ENCODE data around the gene RAD51B. TPM values are rescaled to one million over a fixed set of nuclear protein-coding genes. Genes with fewer than 3 reads are reported as not detected.

RAD51B gene
- total RNA-seq, 1 donor, result 22.4 TPM

DNA sequence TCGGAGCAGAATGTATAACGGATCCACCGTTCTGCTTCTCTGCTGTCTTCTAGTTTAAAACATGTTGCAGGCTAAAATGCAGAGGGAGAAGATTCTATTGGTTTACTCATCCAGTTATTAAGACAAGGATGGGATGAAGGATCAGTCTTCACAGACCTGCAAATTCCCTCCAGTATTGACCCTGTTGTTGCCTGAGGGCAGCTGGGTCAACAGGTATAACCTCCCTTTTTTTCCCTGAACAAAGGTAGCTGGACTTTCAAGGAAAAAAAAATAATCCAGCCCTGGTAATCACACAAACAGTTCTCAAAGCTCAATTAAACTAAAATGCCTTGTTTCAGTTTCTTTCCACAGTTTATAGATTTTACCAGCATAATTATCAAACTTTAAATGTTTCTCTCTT is 492.7 kb downstream of the RAD51B start:
- no peak for DNase-seq (ENCODE audit: low read depth in 2 of 3, low spot score in 2 of 3)

DNA sequence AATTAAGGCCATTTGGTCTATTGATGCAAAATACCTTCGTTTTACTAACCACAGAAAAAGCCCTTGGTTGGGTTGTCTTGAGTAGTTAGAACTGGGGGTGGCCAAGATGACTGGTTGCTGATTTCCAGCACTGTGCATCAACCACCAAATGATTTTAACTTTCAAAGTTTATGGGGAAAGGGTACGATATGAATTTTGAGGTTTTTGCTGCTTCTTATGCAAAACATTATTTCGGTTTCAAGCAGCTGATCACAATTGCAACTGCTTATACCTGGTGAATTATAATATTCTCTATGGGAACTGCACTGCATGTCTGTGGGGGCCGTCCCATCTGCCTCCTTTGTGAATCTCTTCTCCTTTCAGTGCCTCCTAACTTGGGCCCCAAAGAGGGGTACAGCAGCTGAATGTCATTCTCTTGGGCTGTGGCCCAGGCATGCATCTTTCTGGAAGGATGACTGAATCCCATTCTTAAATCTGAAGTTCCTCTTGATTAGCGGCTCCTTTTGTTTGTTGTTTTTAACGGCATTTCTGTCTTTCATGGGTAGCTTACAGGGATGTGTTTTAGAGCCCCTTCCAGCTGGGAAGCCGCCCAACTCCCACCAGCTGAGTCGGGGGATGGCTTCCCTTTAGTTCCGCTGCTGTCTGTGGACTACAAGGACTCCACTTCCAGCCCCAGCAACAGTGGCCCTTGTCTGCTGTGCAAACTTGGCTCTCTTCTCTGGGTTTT is 493.5 kb downstream of the RAD51B start:
- no peak for DNase-seq (ENCODE audit: low read depth in 2 of 3, low spot score in 2 of 3)

DNA sequence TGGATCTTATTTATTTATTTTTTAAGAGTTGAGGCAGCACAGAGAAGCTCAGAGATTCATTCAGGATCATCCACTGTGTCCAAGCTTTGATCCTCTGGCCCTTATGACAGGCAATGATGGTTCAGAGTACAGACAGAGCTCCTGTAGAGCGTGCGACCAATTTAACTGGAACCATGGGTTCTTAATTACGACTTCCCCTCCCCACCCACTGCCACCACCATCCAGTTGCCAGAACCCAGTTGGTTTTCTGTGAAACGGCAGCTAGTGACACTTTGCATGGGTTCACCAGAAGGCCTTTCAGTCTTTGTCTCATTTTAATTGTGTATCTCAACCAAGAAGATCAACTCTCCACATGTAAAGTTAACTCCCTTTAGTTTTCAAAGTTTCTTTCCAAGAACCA is 495.1 kb downstream of the RAD51B start:
- DNase-seq (ENCODE audit: low read depth in 2 of 3, low spot score in 2 of 3), result no peak

DNA sequence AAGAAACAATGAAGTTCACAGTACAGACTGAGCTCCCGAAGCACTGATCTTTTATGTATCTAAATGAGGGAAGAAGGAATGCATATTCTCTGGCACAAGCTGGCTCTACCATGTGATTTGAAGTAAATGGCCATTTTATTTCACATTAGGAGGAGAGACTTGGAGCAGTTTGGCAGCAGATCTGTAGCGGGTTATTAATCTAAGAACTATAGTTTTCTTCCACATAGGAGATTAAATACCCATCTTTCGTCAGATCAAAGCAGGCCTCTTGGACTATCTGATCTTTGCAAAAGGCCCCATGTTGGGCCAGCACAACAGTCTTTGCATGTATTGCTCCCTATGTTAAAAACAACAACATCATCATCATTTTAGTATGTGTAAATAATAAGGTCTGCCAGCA is 495.5 kb downstream of the RAD51B start:
- DNase-seq (ENCODE audit: low read depth in 2 of 3, low spot score in 2 of 3), result no peak

DNA sequence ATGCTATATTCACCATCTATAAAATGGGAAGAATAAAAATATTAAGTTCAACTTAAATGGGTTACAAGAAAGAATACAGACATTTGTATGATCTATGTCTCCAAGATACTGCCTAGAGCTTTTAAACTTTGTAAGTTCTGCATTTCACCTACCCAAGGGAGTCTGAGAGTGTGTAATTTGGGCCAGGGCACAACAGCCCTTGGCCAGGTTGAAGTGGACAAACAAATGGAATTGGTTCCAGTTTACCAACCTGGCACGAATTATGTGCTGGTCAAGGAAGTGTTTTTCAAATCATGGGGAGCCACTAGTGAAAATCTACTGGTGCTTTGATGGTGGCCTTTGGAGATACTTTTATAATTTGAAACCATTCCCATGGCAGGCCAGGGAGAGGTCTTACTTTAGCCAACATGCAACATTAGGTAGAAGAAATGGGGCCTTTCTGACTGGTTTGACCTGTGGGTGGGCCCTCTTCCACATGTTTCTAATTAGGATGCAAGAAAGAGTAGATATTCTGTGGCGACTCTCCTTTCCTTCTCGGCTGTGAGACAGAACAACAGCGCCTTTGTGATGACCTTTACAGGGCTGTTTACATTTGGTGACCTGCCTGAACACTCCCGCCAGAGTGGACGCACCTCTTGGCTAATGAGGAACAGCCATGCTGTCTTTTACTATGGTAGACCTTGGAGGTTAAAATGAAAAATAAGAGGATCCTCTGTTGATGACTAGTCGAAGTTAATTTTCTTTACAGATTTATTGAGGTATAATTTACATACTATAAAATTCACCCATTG is 496.7 kb downstream of the RAD51B start:
- no peak for DNase-seq (ENCODE audit: low read depth in 2 of 3, low spot score in 2 of 3)

DNA sequence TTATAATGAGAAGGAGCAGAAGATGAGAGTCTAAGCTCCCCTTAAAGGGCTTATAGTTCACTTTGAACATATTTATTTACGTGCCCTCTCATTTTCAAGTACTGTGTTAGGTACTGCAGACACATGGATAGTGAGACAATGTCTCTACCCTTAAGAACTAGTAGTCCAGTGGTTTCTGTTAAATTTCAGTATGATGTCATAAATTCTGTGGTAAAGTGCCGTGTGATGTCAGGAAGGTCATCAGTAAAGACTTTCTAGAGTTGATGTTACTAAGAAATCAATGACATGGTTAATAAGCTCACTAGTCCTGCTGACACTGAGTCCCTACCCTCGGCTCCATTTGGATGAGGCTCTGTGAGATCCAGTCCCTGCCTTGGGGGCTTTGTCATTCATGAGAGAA is 497.7 kb downstream of the RAD51B start:
- no peak for DNase-seq (ENCODE audit: low read depth in 2 of 3, low spot score in 2 of 3)

DNA sequence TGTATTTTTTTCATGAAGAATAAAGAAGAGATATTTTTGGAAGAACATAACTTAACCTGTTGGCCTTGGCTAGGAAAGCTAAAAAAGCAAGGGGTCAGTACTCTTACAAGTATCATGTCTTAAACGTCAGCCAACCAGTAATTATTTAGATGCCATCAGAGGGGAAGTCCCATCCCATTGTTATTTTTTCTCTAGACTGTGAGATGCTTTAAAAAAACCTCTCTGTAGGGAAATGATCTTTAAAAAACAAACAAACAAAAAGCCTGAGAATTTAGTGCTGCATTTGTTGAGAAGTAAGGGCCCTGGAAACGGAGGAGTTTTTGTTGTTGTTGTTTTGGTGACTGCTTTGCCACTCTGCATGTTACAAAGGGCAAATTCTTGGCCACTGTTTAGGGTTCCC is 499.2 kb downstream of the RAD51B start:
- DNase-seq (ENCODE audit: low read depth in 2 of 3, low spot score in 2 of 3), result no peak

DNA sequence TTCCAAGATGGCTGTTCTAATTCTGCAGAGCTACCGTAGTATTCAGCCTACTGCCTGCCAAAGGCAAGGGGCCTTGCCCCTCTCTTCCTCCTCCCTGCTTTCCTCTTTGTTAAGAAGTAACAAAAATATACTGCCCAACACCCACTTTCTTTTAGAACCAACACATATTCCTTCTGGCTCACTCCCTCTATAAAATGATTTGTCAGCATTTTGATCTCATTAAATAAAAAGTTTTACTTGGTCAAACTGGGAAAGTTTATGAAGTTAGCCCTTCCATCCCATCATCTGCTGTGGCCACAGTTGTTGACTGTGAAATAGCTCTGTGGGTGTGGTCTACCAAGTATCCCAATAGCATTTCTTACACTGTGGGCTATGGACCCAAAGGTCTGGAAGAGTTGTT is 500.9 kb downstream of the RAD51B start:
- no peak for DNase-seq (ENCODE audit: low read depth in 2 of 3, low spot score in 2 of 3)

DNA sequence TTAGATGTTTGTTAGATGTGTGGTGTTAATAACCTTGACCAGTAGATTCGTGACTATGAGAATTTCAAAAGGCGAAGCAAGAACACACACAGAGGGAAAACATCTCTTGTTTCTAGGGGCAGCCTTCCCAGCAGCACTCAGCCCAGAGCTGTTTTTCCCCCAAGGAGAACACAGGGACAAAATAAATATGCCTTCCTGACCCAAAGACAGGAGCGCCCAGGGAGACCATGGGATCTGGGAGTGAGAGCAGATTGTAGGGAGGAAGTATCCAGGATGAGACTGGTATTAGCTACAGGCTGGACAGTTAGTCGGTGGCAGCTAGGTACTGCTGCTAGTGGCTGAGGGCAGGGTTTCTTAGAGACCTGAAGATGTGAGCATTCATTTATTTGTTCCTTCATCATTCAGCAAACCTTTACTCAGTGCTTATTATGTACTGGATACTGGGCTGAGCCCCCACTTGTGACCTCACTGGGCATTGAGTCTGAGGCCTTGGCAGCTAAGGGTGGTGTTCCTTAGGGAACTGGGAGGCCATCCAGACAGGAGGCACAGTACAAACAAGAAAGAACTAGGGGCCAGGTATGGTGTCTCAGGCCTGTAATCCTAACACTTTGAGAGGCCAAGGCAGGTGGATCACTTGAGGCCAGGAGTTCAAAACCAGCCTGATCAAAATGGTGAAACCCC is 503.5 kb downstream of the RAD51B start:
- no peak for DNase-seq (ENCODE audit: low read depth in 2 of 3, low spot score in 2 of 3)

DNA sequence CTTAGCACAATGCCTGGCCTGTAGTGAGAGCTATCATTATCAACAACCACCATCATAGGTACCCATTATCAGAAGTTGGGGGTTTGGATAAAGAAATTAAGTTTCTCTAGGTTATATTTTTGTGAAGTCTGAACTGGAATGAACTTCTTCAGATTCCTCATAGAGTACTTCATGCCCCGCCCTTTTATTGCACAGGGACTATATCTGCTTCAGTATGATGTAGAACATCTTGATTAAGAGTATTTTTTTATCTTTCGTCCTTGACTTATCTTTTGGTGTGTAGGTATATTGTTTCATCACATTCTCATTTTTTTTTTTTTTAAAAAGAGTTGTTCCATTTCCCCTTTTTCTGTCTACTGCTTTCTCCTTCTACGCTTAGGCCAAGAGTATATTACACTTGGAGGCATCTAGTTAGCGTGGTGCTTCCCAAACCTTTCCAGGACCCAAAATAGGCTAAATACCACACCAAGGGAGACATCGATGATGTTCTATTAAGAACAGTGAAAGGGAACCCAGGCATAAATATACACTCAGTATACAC is 505.8 kb downstream of the RAD51B start:
- no peak for DNase-seq (ENCODE audit: low read depth in 2 of 3, low spot score in 2 of 3)

DNA sequence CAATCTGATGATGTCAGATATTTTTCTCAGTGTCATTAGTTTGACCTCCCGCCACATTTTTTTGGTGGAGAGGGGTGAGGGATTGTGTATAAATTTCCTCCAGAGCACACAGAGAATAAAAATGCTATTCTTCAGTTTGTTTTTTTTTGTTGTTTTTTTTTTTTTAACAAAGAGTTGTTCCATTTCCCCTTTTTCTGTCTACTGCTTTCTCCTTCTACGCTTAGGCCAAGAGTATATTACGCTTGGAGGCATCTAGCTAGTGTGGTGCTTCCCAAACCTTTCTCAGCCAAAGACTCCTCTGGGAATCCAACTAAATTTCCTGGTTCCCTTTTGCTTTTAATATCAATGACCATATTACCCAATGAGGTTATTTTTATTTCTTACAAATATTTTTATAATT is 507.7 kb downstream of the RAD51B start:
- no peak for DNase-seq (ENCODE audit: low read depth in 2 of 3, low spot score in 2 of 3)

DNA sequence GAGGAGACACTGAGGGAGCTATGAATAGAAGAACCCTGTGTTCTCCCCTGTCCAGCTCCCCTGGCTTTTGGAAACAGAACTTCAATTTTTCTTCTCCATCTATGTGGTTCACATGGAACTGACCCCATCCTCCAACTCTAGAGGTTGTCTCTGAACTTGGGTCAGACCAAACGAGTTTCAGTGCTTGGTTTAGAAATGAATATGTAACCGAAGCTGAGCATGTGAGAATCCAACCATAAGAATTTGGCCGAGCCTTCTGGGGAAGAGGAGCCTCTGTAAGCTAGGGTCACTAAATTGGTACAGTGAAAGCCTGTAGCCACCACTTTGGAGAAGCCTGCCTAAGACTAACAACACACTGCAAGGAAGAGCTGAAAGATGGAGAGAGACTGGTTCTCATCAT is 508.9 kb downstream of the RAD51B start:
- DNase-seq (ENCODE audit: low read depth in 2 of 3, low spot score in 2 of 3), result no peak

DNA sequence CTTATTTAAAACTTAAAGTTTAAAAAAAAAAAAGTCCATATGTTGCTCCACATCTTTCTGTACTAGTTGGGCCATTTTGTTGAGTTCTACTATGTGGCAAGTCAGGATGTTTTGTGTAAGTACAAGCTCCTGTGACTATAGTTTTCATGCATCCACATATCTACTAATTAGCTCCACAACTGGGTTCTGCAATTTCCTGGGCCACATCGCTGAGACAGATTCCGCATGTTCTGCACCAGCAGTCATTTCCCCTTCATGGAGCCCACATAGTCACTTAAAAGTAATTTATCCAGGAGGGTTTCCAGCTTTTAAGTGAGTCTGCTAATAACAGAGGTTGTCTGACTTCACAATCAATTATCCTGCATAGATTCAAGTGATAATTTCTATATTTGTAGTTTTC is 511.8 kb downstream of the RAD51B start:
- DNase-seq (ENCODE audit: low read depth in 2 of 3, low spot score in 2 of 3), result no peak

DNA sequence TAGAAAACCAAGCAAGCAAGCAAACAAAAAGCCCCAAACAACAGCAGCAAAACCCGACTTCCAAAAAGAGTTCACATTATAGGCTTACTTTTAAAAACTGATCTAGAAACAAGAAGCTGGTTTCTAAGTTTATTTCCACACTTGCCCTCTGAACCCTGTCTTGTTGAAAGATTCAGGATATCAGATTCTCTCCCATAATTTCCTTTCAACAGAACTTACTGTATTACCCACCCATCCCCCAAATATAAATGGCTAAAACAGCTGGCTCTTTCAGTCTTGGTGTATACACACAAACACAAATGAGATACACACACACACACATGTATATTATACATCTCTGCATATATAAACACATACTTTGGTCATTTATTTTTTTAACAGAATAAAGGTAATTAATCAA is 512.4 kb downstream of the RAD51B start:
- DNase-seq (ENCODE audit: low read depth in 2 of 3, low spot score in 2 of 3), result no peak

DNA sequence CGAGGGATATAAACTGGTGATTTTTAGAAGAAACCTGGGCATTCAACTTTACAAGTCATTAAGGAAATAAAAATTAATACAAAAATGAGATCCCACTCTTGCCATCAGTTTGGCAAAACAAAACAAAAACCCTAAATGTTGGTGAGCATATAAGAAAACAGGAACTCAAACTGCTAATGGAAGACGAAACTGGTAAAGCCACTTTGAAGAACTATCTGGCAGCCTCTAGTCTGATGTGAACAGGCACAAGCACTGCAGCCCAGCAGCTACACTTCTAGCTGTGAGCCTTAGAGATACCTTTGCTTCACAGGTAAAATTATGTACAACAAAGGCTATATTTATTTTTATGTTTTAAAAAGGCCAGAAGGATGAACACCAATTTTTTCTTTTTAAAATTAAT is 513.7 kb downstream of the RAD51B start:
- no peak for DNase-seq (ENCODE audit: low read depth in 2 of 3, low spot score in 2 of 3)

DNA sequence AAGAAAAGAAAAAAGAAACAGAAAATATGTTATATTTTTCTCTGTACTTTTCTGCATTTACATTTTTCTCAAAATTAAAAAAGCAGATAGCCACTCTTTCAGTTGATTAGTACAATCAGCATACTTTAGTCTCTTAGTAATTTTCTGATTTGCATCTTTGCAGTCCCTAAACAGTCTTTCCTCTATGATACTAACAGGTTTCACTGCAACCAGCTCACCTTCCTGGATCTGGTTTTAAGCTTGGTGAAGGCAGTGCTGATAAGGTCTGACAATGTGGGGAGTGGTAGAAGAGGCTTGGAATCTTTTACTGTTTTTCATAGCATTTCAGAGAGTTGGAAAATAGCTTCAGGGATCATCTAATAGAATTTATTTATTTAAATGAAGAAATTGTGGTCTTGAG is 515.7 kb downstream of the RAD51B start:
- no peak for DNase-seq (ENCODE audit: low read depth in 2 of 3, low spot score in 2 of 3)

DNA sequence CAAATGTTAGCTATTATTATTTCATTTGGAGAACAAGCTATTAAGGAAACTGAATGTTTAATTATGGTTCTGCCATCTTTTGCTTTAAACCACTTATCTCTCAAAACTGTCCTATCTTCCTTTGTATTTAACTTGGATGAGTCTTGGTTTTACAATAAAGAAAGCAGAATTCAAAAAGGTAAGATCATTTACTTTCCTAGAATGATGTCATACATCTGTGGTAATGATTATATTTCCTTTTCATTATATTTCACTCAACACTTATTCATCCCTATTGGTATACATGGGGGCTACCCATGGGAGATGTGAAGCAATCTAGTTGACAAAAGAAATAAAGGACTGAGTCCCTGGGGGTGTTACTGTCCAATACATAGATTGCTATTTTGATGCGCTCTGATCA is 516.6 kb downstream of the RAD51B start:
- DNase-seq (ENCODE audit: low read depth in 2 of 3, low spot score in 2 of 3), result no peak

DNA sequence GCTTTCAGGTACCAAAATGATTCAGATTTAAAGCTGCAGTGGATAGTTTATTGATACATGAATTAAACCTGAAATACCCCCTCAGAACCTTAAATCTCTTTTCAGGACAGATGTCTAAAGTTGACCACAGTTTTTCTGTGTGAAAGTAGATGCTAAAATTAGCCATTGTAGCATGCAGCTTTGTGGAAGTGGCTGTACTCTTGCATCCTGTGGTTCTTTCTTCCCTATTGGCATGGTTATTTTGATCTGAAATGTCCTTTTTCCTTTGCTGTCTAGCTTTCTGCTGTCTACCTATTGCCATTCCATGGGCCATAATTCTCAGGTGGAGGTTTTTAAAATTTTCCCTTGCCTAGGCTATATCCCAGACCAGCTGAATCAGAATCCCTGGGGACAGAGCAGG is 517.7 kb downstream of the RAD51B start:
- DNase-seq (ENCODE audit: low read depth in 2 of 3, low spot score in 2 of 3), result no peak

DNA sequence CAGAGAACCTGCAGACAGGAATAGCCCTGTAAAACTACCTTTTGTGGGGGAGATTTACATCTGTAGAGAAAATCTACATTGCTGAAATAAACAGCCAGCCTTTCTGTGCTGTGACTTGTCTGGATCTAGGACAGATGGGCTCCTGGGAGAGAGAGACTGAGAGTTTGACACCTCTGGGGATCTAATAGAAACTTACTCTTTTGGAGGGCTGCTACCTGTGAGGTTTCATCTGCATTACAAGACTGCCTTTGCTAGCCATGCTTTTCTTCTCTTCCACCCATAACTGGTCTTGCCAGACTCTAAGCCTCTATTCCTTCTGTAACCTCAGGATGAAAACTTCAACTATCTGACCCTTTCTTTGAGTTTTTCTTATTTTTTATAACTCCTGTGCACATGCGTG is 520.7 kb downstream of the RAD51B start:
- no peak for DNase-seq (ENCODE audit: low read depth in 2 of 3, low spot score in 2 of 3)

DNA sequence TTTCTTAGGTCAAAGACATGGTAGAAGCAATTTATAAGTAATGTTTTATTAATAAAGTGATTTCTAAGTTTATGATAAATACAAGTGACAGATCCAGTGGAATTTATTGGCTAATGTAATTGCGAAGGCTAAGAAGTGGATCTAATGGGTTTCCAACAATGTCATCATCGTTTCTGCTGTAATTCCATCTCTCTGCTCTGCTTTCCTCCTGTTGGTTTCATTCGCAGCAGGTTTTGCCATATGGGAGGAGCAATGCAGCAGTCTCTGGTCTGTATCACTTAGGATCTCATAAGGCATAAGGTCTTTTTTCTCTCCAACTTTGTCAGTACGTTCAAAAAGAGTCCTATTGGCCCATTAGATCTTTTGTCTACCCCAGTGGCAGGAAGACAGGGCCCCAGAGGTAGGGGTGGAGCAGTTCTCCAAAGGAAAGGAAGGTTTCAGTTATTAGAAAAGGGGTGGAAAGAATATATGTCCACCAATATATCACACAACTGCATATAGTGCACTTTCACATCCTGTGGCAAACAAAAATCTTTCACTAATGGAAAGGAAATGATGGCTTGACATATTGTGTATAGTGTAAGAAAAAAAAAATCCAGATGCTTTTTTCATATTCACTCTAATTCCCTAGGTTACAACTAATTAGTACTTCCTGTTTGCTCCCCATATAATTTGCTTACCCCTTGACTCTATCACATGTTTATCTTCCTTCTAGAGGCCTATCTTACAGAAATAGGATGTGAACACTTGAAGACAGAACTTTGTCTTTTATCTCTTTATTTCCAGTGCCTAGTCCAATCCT is 522.0 kb downstream of the RAD51B start:
- DNase-seq (ENCODE audit: low read depth in 2 of 3, low spot score in 2 of 3), result no peak

All from hematopoietic multipotent progenitor cell (in vitro differentiated cells).